ENCODE results near the gene KRTAP22-1. TPM values are rescaled to one million over a fixed set of nuclear protein-coding genes. Genes with fewer than 3 reads are reported as not detected.

Gene KRTAP22-1
- total RNA-seq, 4 donors from 2014 or later, result not detected

GRCh38 chr21:30642564-30642963 lies 41.7 kb downstream of the KRTAP22-1 start, which contains the start of gene KRTAP20-3:
KRTAP20-3 (plus strand) TSS chr21:30642864.
- ATAC-seq (ENCODE audit: low FRiP score), result no peak
- no peak for TF ChIP-seq CTCF (IDR thresholded peaks at IDR 0.05)
- DNase-seq (ENCODE audit: low spot score), result no peak

- no peak for TF ChIP-seq CTCF (IDR thresholded peaks at IDR 0.05)
- ATAC-seq (ENCODE audit: low FRiP score), result no peak
Observed at GRCh38 chr21:30646904-30647414, 46.1 kb downstream of the KRTAP22-1 start.

More at GRCh38 chr21:30646904-30647414, 46.1 kb downstream of the KRTAP22-1 start:
- no peak for DNase-seq (ENCODE audit: low spot score)

Small RNA genes lying within 50 kb of the gene (small RNA-seq; reads per million reads assigned to genes)
- gene KRTAP20-1, result not detected
- not detected for gene KRTAP20-3
- not detected for gene KRTAP20-4
- not detected for gene KRTAP22-1
- gene KRTAP22-2, result not detected

Other genes with a start within 250 kb of the KRTAP22-1 start
- not detected for gene KRTAP13-2, start 228.8 kb upstream of the KRTAP22-1 start, total RNA-seq
- gene KRTAP13-1, start 205.1 kb upstream of the KRTAP22-1 start, total RNA-seq, result not detected
- gene KRTAP13-3, start 175.2 kb upstream of the KRTAP22-1 start, total RNA-seq, result not detected
- not detected for gene KRTAP13-4, start 170.9 kb upstream of the KRTAP22-1 start, total RNA-seq
- not detected for gene KRTAP15-1, start 160.8 kb upstream of the KRTAP22-1 start, total RNA-seq
- not detected for gene KRTAP19-1, start 120.7 kb upstream of the KRTAP22-1 start, total RNA-seq
- gene KRTAP19-2, start 113.7 kb upstream of the KRTAP22-1 start, total RNA-seq, result not detected
- gene KRTAP19-3, start 109.1 kb upstream of the KRTAP22-1 start, total RNA-seq, result not detected
- not detected for gene KRTAP19-4, start 103.9 kb upstream of the KRTAP22-1 start, total RNA-seq
- gene KRTAP19-5, start 98.9 kb upstream of the KRTAP22-1 start, total RNA-seq, result not detected
- gene KRTAP19-6, start 59.2 kb upstream of the KRTAP22-1 start, total RNA-seq, result not detected
- not detected for gene KRTAP19-7, start 39.8 kb upstream of the KRTAP22-1 start, total RNA-seq
- not detected for gene KRTAP22-2, start 10.7 kb upstream of the KRTAP22-1 start, total RNA-seq
- gene KRTAP6-3, start 8.6 kb upstream of the KRTAP22-1 start, total RNA-seq, result not detected
- not detected for gene KRTAP6-2, start 2.2 kb upstream of the KRTAP22-1 start, total RNA-seq
- not detected for gene KRTAP6-1, start 12.8 kb downstream of the KRTAP22-1 start, total RNA-seq
- not detected for gene KRTAP20-1, start 15.3 kb downstream of the KRTAP22-1 start, total RNA-seq
- not detected for gene KRTAP20-4, start 19.5 kb downstream of the KRTAP22-1 start, total RNA-seq
- gene KRTAP20-2, start 34.1 kb downstream of the KRTAP22-1 start, total RNA-seq, result not detected
- gene KRTAP20-3, start 41.8 kb downstream of the KRTAP22-1 start, total RNA-seq, result not detected
- gene KRTAP21-3, start 117.7 kb downstream of the KRTAP22-1 start, total RNA-seq, result not detected
- not detected for gene KRTAP21-2, start 146.2 kb downstream of the KRTAP22-1 start, total RNA-seq
- not detected for gene KRTAP21-1, start 154.3 kb downstream of the KRTAP22-1 start, total RNA-seq
- gene KRTAP8-1, start 212.2 kb downstream of the KRTAP22-1 start, total RNA-seq, result not detected
- gene KRTAP7-1, start 228.7 kb downstream of the KRTAP22-1 start, total RNA-seq, result not detected

Data from omental fat pad (tissue), 4 donors.